RPMI7951 (cell line): ENCODE data around the gene VEGFA. TPM values are rescaled to one million over a fixed set of nuclear protein-coding genes. Genes with fewer than 3 reads are reported as not detected.
"Not testable (repeated sequence)": the region's sequence is repeated elsewhere in the genome, so short reads cannot be mapped to it uniquely, and the experiment has no call there.

Source experiments
- DNase-seq: peaks from one replicate; pipeline ENCODE4 v3.0.0-alpha.2; 2012; ENCODE audit warnings: low read depth
- total RNA-seq: library from RNA; depleted of rRNA; stranded (reverse); fragments of >200 nt; shearing (Covaris generic); gene quantifications from 2 replicates; pipeline ENCODE4 v1.2.3, GENCODE V29; 2014

VEGFA gene
- total RNA-seq, 1 experiment from 2014 or later, result 108 TPM

GRCh38 chr6:43801495-43802181 is 31.6 kb downstream of the VEGFA start:
- no peak for DNase-seq

- DNase-seq, result no peak
These were observed 33.2 kb downstream of the VEGFA start for GRCh38 chr6:43803055-43803782.

GRCh38 chr6:43803783-43804549 is 34.0 kb downstream of the VEGFA start:
- no peak for DNase-seq

GRCh38 chr6:43804550-43805223 is 34.7 kb downstream of the VEGFA start:
- DNase-seq, result no peak

GRCh38 chr6:43805699-43806042 is 35.7 kb downstream of the VEGFA start:
- no peak for DNase-seq

GRCh38 chr6:43806043-43806757 is 36.2 kb downstream of the VEGFA start:
- DNase-seq, result peak; percentile 77

GRCh38 chr6:43806758-43807227 is 36.8 kb downstream of the VEGFA start:
- no peak for DNase-seq

GRCh38 chr6:43807228-43808061 is 37.4 kb downstream of the VEGFA start:
- peak; percentile 75 for DNase-seq

- no peak for DNase-seq
These were observed 38.4 kb downstream of the VEGFA start for GRCh38 chr6:43808412-43808811.

- peak; percentile 79 for DNase-seq
These were observed 39.6 kb downstream of the VEGFA start for GRCh38 chr6:43809417-43810305.

- DNase-seq, result no peak
These were observed 41.1 kb downstream of the VEGFA start for GRCh38 chr6:43810965-43811732.

- no peak for DNase-seq
These were observed 41.7 kb downstream of the VEGFA start for GRCh38 chr6:43811733-43812099.

- DNase-seq, result no peak
These were observed 43.0 kb downstream of the VEGFA start for GRCh38 chr6:43812850-43813578.

- no peak for DNase-seq
These were observed 44.1 kb downstream of the VEGFA start for GRCh38 chr6:43814111-43814510.

GRCh38 chr6:43814865-43815264 is 44.9 kb downstream of the VEGFA start:
- no peak for DNase-seq

- peak; percentile 48 for DNase-seq
These were observed 47.2 kb downstream of the VEGFA start for GRCh38 chr6:43817192-43817591.

GRCh38 chr6:43818973-43819372 is 49.0 kb downstream of the VEGFA start:
- not testable (repeated sequence) for DNase-seq

- DNase-seq, result no peak
These were observed 49.9 kb downstream of the VEGFA start for GRCh38 chr6:43819958-43820357.
